Activated naive CD4-positive, alpha-beta T cell treated with anti-CD3 and anti-CD28 coated beads for 36 hours (primary cell): ENCODE results near the gene ST7. TPM values are rescaled to one million over a fixed set of nuclear protein-coding genes. Genes with fewer than 3 reads are reported as not detected.
"Not testable (repeated sequence)": the region's sequence is repeated elsewhere in the genome, so short reads cannot be mapped to it uniquely, and the experiment has no call there.

Source experiments
- CTCF ChIA-PET: fragments of 350-600 bp; sonication (Branson Sonifier 250); formaldehyde crosslinking; loops from one replicate; lab custom pipeline; 2021; ENCODE audit warnings: antibody characterized with exemption; lab: Charles Lee
- DNase-seq: peaks from one replicate; pipeline ENCODE4 v3.0.0-alpha.2; 2020
- H3K27ac Mint-ChIP-seq: one replicate; pipeline ENCODE4 v1.8.0; 2021; ENCODE audit warnings: mild to moderate bottlenecking, mixed read lengths
- H3K27me3 Mint-ChIP-seq: one replicate; pipeline ENCODE4 v1.8.0; 2021; ENCODE audit warnings: low read depth, mixed read lengths
- H3K36me3 Mint-ChIP-seq: one replicate; pipeline ENCODE4 v1.8.0; 2021; ENCODE audit warnings: low read depth, mixed read lengths
- H3K4me1 Mint-ChIP-seq: one replicate; pipeline ENCODE4 v1.8.0; 2021; ENCODE audit warnings: low read depth, mixed read lengths
- H3K4me3 Mint-ChIP-seq: one replicate; pipeline ENCODE4 v1.8.0; 2021; ENCODE audit warnings: mild to moderate bottlenecking, moderate library complexity, mixed read lengths
- H3K9me3 Mint-ChIP-seq: one replicate; pipeline ENCODE4 v1.8.0; 2021; ENCODE audit warnings: mixed read lengths
- intact Hi-C: fragments of 100-400 bp; cut with micrococcal nuclease; formaldehyde crosslinking; loops from one replicate; pipeline ENCODE4 v1.15.1; 2023
- total RNA-seq, 2 experiments: library from RNA; stranded (reverse); gene quantifications; one replicate each; pipeline ENCODE4 v1.2.3, GENCODE V29; 2021

Gene ST7
- total RNA-seq, 2 experiments from 2014 or later, result 4.1 to 5.2 TPM

GRCh38 chr7:117219485-117219884, 266.2 kb downstream of the ST7 start:
- intact Hi-C loops, result no loop called here
- DNase-seq, result no peak
- Mint-ChIP-seq H3K36me3 (peaks cover 8% of the 10 kb centered on the region), H3K4me1 (no peaks in the 10 kb centered on the region), H3K4me3 (no peak overlapping the region), H3K27ac (no peak overlapping the region), H3K27me3 (no peaks in the 10 kb centered on the region), H3K9me3 (no peaks in the 10 kb centered on the region)
- CTCF ChIA-PET, result no interaction called here

- H3K36me3 Mint-ChIP-seq, result peaks cover 8% of the 10 kb centered on the region
- no peaks in the 10 kb centered on the region for H3K4me1 Mint-ChIP-seq
- no peak overlapping the region for H3K4me3 Mint-ChIP-seq
- H3K9me3 Mint-ChIP-seq, result no peaks in the 10 kb centered on the region
- intact Hi-C loops, result no loop called here
- H3K27me3 Mint-ChIP-seq, result no peaks in the 10 kb centered on the region
- no peak overlapping the region for H3K27ac Mint-ChIP-seq
- CTCF ChIA-PET, result interaction anchor here (1.6 kb wide), 1 partner anchor 8 kb away, joined by 4 read pairs; no protein-coding TSS in a partner anchor
- no peak for DNase-seq
These were observed 267.5 kb downstream of the ST7 start for GRCh38 chr7:117220836-117221235.

- no peak for DNase-seq
- intact Hi-C loops, result no loop called here
- no peaks in the 10 kb centered on the region for H3K9me3 Mint-ChIP-seq
- CTCF ChIA-PET, result no interaction called here
- no peaks in the 10 kb centered on the region for H3K4me1 Mint-ChIP-seq
- H3K36me3 Mint-ChIP-seq, result peaks cover 8% of the 10 kb centered on the region
- no peak overlapping the region for H3K4me3 Mint-ChIP-seq
- H3K27ac Mint-ChIP-seq, result no peak overlapping the region
- no peaks in the 10 kb centered on the region for H3K27me3 Mint-ChIP-seq
These were observed 272.2 kb downstream of the ST7 start for GRCh38 chr7:117225536-117225935.

- CTCF ChIA-PET, result interaction anchor here (1.5 kb wide), 1 partner anchor 14 kb away, joined by 3 read pairs; no protein-coding TSS in a partner anchor
- DNase-seq, result no peak
- Mint-ChIP-seq H3K36me3 (peaks cover 6% of the 10 kb centered on the region), H3K27me3 (no peaks in the 10 kb centered on the region), H3K27ac (no peak overlapping the region), H3K9me3 (no peaks in the 10 kb centered on the region), H3K4me1 (no peaks in the 10 kb centered on the region), H3K4me3 (no peak overlapping the region)
- intact Hi-C loops, result no loop called here
These were observed 273.8 kb downstream of the ST7 start for GRCh38 chr7:117227091-117227490.

GRCh38 chr7:117229350-117229749, 276.0 kb downstream of the ST7 start:
- Mint-ChIP-seq H3K4me1 (no peaks in the 10 kb centered on the region), H3K27me3 (no peaks in the 10 kb centered on the region), H3K27ac (no peak overlapping the region), H3K4me3 (no peak overlapping the region), H3K9me3 (no peaks in the 10 kb centered on the region), H3K36me3 (no peaks in the 10 kb centered on the region)
- no peak for DNase-seq
- intact Hi-C loops, result no loop called here
- CTCF ChIA-PET, result no interaction called here

GRCh38 chr7:117230276-117231046, 277.2 kb downstream of the ST7 start:
- H3K9me3 Mint-ChIP-seq, result no peaks in the 10 kb centered on the region
- no peaks in the 10 kb centered on the region for H3K4me1 Mint-ChIP-seq
- CTCF ChIA-PET, result no interaction called here
- intact Hi-C loops, result no loop called here
- DNase-seq, result no peak
- no peak overlapping the region for H3K4me3 Mint-ChIP-seq
- no peaks in the 10 kb centered on the region for H3K36me3 Mint-ChIP-seq
- no peaks in the 10 kb centered on the region for H3K27me3 Mint-ChIP-seq
- no peak overlapping the region for H3K27ac Mint-ChIP-seq

GRCh38 chr7:117231047-117231359, 277.7 kb downstream of the ST7 start:
- H3K4me1 Mint-ChIP-seq, result no peaks in the 10 kb centered on the region
- H3K27ac Mint-ChIP-seq, result no peak overlapping the region
- no peaks in the 10 kb centered on the region for H3K36me3 Mint-ChIP-seq
- DNase-seq, result no peak
- H3K4me3 Mint-ChIP-seq, result no peak overlapping the region
- intact Hi-C loops, result no loop called here
- no peaks in the 10 kb centered on the region for H3K27me3 Mint-ChIP-seq
- H3K9me3 Mint-ChIP-seq, result peaks cover 3% of the 10 kb centered on the region
- CTCF ChIA-PET, result interaction anchor here (1.2 kb wide), 1 partner anchor 18 kb away, joined by 3 read pairs; no protein-coding TSS in a partner anchor

GRCh38 chr7:117237646-117238045, 284.3 kb downstream of the ST7 start:
- H3K36me3 Mint-ChIP-seq, result no peaks in the 10 kb centered on the region
- intact Hi-C loops, result no loop called here

GRCh38 chr7:117238472-117238871, 285.2 kb downstream of the ST7 start:
- CTCF ChIA-PET, result no interaction called here
- peaks cover 13% of the 10 kb centered on the region for H3K27me3 Mint-ChIP-seq
- H3K27ac Mint-ChIP-seq, result no peak overlapping the region
- H3K36me3 Mint-ChIP-seq, result no peaks in the 10 kb centered on the region
- intact Hi-C loops, result no loop called here
- H3K4me1 Mint-ChIP-seq, result no peaks in the 10 kb centered on the region
- no peak for DNase-seq
- H3K4me3 Mint-ChIP-seq, result no peak overlapping the region
- H3K9me3 Mint-ChIP-seq, result peaks cover 3% of the 10 kb centered on the region

More at GRCh38 chr7:117237646-117238045, 284.3 kb downstream of the ST7 start:
- CTCF ChIA-PET, result no interaction called here
- no peak overlapping the region for H3K4me3 Mint-ChIP-seq
- H3K27me3 Mint-ChIP-seq, result peaks cover 11% of the 10 kb centered on the region
- no peak overlapping the region for H3K27ac Mint-ChIP-seq
- no peaks in the 10 kb centered on the region for H3K4me1 Mint-ChIP-seq
- DNase-seq, result no peak
- H3K9me3 Mint-ChIP-seq, result peaks cover 3% of the 10 kb centered on the region

GRCh38 chr7:117238937-117239336, 285.6 kb downstream of the ST7 start:
- Mint-ChIP-seq H3K36me3 (no peaks in the 10 kb centered on the region), H3K4me3 (no peak overlapping the region), H3K27me3 (peaks cover 15% of the 10 kb centered on the region), H3K4me1 (no peaks in the 10 kb centered on the region), H3K27ac (no peak overlapping the region), H3K9me3 (peaks cover 3% of the 10 kb centered on the region)
- CTCF ChIA-PET, result no interaction called here
- no peak for DNase-seq
- intact Hi-C loops, result no loop called here

- Mint-ChIP-seq H3K4me1 (no peaks in the 10 kb centered on the region), H3K9me3 (peaks cover 2% of the 10 kb centered on the region), H3K27ac (no peak overlapping the region), H3K36me3 (no peaks in the 10 kb centered on the region), H3K27me3 (peaks cover 15% of the 10 kb centered on the region), H3K4me3 (no peak overlapping the region)
- intact Hi-C loops, result no loop called here
- CTCF ChIA-PET, result no interaction called here
- no peak for DNase-seq
These were observed 287.8 kb downstream of the ST7 start for GRCh38 chr7:117241088-117241487.

- H3K4me3 Mint-ChIP-seq, result no peak overlapping the region
- H3K27me3 Mint-ChIP-seq, result peaks cover 15% of the 10 kb centered on the region
- no peak overlapping the region for H3K27ac Mint-ChIP-seq
- H3K4me1 Mint-ChIP-seq, result no peaks in the 10 kb centered on the region
- peaks cover 2% of the 10 kb centered on the region for H3K9me3 Mint-ChIP-seq
- DNase-seq, result no peak
- intact Hi-C loops, result no loop called here
- H3K36me3 Mint-ChIP-seq, result no peaks in the 10 kb centered on the region
- CTCF ChIA-PET, result no interaction called here
These were observed 290.1 kb downstream of the ST7 start for GRCh38 chr7:117243390-117243789.

GRCh38 chr7:117245703-117246102, 292.4 kb downstream of the ST7 start:
- DNase-seq, intact Hi-C loops, H3K36me3 Mint-ChIP-seq, H3K27ac Mint-ChIP-seq, H3K4me3 Mint-ChIP-seq, H3K9me3 Mint-ChIP-seq, CTCF ChIA-PET, H3K4me1 Mint-ChIP-seq, H3K27me3 Mint-ChIP-seq: not testable (repeated sequence)
